ENCODE measurements around the gene MAZ.

GRCh38 chr16:29812754-29813643, 6.7 kb downstream of the MAZ start:
- no peak for TF ChIP-seq CTCF (IDR thresholded peaks at IDR 0.05)
- TF ChIP-seq POLR2A (IDR thresholded peaks at IDR 0.05) = no peak
